Liver (tissue), 3 donors: ENCODE data around the gene TRIM29.

Source experiments
- GABPA ChIP-seq, 2 donors: IDR thresholded peaks in 1 of 2; conservative IDR thresholded peaks in 1 of 2; 2 replicates each; pipeline ENCODE4 v1.6.1; 2016; ENCODE audit warnings: antibody characterized with exemption in 2 of 2, mild to moderate bottlenecking in 1 of 2, moderate library complexity in 1 of 2
- REST ChIP-seq: IDR thresholded peaks from 2 replicates; pipeline ENCODE4 v1.6.1; 2016; ENCODE audit warnings: antibody characterized with exemption, mild to moderate bottlenecking
- TF ChIP-seq, protein P1 (sequence below): fragments of 150-350 bp; IDR thresholded peaks from 2 replicates; pipeline ENCODE4 v1.5.1; 2017; ENCODE audit warnings: improper control_type of control experiment, low read depth, low read length; ENCODE audit not compliant: missing input control
- donor health status: healthy.
- donor health status: healthy.

GRCh38 chr11:120102864-120103122 is 35.1 kb downstream of the TRIM29 start:
- no peak for TF ChIP-seq GABPA (IDR thresholded peaks at IDR 0.05 in 1 of 2, conservative IDR thresholded peaks at IDR 0.05 in 1 of 2)
- TF ChIP-seq, protein P1, sequence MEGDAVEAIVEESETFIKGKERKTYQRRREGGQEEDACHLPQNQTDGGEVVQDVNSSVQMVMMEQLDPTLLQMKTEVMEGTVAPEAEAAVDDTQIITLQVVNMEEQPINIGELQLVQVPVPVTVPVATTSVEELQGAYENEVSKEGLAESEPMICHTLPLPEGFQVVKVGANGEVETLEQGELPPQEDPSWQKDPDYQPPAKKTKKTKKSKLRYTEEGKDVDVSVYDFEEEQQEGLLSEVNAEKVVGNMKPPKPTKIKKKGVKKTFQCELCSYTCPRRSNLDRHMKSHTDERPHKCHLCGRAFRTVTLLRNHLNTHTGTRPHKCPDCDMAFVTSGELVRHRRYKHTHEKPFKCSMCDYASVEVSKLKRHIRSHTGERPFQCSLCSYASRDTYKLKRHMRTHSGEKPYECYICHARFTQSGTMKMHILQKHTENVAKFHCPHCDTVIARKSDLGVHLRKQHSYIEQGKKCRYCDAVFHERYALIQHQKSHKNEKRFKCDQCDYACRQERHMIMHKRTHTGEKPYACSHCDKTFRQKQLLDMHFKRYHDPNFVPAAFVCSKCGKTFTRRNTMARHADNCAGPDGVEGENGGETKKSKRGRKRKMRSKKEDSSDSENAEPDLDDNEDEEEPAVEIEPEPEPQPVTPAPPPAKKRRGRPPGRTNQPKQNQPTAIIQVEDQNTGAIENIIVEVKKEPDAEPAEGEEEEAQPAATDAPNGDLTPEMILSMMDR = no peak
- TF ChIP-seq REST = no peak
